Activated naive CD8-positive, alpha-beta T cell treated with anti-CD3 and anti-CD28 coated beads, Interleukin-2, amount 50 U/mL, for 24 hours (primary cell): ENCODE measurements around the gene FOSL1.
A peak's percentile ranks its signal among the peaks of the same experiment; 100 is the strongest.

Experiments
- ATAC-seq: fragments of 150-1000 bp; cut with Tn5 transposase; one replicate; pipeline ENCODE4 v1.10.0; 2021
- DNase-seq: peaks from one replicate; pipeline ENCODE4 v3.0.0; 2021
- H3K27ac Mint-ChIP-seq: one replicate; pipeline ENCODE4 v1.8.0; 2021; ENCODE audit warnings: mild to moderate bottlenecking, mixed read lengths
- H3K27me3 Mint-ChIP-seq: one replicate; pipeline ENCODE4 v1.8.0; 2021; ENCODE audit warnings: mixed read lengths
- H3K36me3 Mint-ChIP-seq: one replicate; pipeline ENCODE4 v1.8.0; 2021; ENCODE audit warnings: low read depth, mixed read lengths
- H3K4me1 Mint-ChIP-seq: one replicate; pipeline ENCODE4 v1.8.0; 2021; ENCODE audit warnings: mixed read lengths
- H3K4me3 Mint-ChIP-seq: one replicate; pipeline ENCODE4 v1.8.0; 2021; ENCODE audit warnings: mild to moderate bottlenecking, moderate library complexity, mixed read lengths
- H3K9me3 Mint-ChIP-seq: one replicate; pipeline ENCODE4 v1.8.0; 2021; ENCODE audit warnings: mixed read lengths

FOSL1 gene

DNA sequence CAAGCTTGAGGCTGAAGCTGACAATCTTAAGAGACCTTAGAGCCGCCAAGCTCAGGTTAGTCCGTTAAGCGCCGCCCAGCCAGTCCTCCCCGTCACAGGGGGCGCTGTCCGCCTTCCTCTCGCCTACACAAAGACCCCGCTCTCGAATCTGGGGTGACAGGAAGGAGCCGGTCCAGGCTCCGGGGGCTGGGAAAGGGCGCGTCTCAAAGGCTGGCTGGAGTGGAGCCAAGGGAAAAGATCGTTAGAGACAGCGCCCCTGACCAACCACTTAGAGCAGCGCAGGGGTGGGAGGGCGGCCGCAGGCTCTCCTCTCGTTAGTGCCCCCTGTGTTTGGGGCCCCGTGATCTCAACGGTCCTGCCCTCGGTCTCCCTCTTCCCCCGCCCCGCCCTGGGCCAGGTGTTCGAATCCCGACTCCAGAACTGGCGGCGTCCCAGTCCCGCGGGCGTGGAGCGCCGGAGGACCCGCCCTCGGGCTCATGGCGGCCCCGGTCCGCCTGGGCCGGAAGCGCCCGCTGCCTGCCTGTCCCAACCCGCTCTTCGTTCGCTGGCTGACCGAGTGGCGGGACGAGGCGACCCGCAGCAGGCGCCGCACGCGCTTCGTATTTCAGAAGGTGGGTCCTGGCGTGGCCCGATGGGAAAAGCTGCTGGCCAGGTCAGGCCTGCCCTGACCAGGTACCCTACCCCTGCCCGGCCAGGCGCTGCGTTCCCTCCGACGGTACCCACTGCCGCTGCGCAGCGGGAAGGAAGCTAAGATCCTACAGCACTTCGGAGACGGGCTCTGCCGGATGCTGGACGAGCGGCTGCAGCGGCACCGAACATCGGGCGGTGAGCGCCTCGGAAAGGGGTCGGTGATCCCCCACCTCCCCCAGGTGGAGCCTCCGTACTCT lies 39.7 kb downstream of the FOSL1 start, which contains the start of gene MUS81:
Gene MUS81 (plus strand): TSS at position 156 of the 887 bp plus-strand sequence. CDS start 321 bp downstream, at position 477.
- ATAC-seq (peak; percentile 48), DNase-seq (peak; percentile 98)
- H3K27me3 Mint-ChIP-seq: no peaks in the 10 kb centered on the region
- peaks cover 39% of the 10 kb centered on the region for H3K4me1 Mint-ChIP-seq
- H3K9me3 Mint-ChIP-seq: no peaks in the 10 kb centered on the region
- peak within 1 kb of the TSS; percentile 95 for H3K4me3 Mint-ChIP-seq
- peak within 1 kb of the TSS; percentile 94 for H3K27ac Mint-ChIP-seq
- peaks cover 31% of the 10 kb centered on the region for H3K36me3 Mint-ChIP-seq

DNA sequence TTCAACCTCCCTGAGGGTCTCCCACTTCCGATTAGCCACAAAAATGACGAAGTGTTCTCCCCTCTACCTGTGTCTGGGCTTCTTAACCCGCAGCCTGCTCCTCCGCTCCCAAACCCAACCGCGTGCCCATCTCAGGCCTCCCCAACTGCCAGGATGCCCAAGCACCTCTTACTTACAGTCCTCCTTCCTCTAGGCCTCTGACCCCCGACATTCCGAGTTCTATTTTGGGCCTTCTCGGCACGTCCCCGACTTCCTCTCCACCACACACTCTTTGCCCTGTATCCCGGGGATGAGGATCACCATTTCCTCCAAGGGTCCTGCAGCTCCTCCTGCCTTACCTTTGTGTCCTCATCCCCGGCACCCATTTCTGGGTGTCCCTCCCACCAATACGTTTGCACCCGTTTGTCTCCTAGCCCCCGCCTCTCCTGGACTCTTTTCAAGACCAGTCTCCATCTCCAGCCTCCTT lies 40.3 kb downstream of the FOSL1 start:
- Mint-ChIP-seq H3K9me3 (no peaks in the 10 kb centered on the region), H3K36me3 (peaks cover 34% of the 10 kb centered on the region), H3K27ac (peak overlapping the region; percentile 94), H3K4me1 (peaks cover 44% of the 10 kb centered on the region), H3K27me3 (no peaks in the 10 kb centered on the region), H3K4me3 (peak overlapping the region; percentile 95)
- ATAC-seq (no peak), DNase-seq (peak; percentile 57)

DNA sequence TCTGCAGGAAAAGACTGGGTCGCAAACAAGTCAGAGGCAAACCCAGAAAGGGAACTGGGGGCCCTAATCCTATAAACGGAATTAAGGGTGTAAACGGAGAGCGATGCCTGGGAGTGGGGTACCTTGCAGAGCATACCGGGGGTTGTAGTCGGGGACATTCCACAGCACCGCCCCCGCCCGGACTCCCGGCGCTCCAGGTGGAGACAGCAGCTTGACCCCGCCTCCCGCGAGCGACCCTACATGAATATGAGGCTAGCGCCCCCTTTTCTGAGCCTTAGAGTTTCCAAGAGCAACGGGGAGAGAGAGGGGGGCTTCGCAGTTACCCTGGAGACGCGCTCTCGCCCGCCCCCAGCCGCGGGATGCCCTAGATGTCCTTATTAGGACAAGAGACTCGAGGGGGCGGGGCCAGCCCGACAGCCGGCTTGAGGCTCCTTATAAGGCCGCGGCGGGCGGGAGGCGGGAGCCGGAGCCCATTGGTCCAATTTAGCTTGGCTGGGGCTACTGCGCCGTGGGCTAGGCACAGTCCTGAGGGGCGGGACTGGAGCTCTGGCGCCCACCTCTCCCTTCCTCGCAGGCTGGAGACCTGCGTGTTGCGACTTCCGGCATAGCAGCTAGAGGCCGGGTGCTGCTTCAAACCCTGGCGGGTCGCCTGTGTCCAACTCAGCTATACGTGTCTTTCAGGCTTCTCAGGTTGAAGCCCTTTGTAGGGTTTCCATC lies 40.9 kb downstream of the FOSL1 start:
- no peaks in the 10 kb centered on the region for H3K27me3 Mint-ChIP-seq
- H3K4me3 Mint-ChIP-seq: peak overlapping the region; percentile 95
- ATAC-seq (peak; percentile 75), DNase-seq (peak; percentile 98)
- peaks cover 40% of the 10 kb centered on the region for H3K36me3 Mint-ChIP-seq
- no peaks in the 10 kb centered on the region for H3K9me3 Mint-ChIP-seq
- H3K27ac Mint-ChIP-seq: peak overlapping the region; percentile 94
- H3K4me1 Mint-ChIP-seq: peaks cover 50% of the 10 kb centered on the region

DNA sequence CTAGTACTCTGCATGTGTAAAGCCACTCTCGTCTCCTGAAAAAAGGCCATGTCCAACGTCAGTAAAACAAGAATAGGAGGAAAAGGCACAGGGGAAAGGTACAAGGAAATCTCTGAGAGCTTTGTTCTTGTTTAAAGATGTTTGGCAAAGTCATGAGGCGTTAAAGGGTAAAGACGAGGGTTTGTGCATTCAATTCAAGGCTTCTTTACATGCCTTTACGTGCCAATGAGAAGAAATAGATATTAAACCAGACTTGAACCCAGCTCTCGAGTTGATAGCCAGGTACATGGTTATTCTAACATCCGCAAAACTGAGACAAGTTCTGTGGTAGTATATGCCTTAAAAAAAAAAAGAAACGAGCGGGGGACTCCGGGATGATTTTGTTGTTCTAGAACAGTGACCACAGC lies 41.5 kb downstream of the FOSL1 start:
- Mint-ChIP-seq H3K27ac (peak overlapping the region; percentile 94), H3K36me3 (peaks cover 45% of the 10 kb centered on the region)
- ATAC-seq: no peak

DNA sequence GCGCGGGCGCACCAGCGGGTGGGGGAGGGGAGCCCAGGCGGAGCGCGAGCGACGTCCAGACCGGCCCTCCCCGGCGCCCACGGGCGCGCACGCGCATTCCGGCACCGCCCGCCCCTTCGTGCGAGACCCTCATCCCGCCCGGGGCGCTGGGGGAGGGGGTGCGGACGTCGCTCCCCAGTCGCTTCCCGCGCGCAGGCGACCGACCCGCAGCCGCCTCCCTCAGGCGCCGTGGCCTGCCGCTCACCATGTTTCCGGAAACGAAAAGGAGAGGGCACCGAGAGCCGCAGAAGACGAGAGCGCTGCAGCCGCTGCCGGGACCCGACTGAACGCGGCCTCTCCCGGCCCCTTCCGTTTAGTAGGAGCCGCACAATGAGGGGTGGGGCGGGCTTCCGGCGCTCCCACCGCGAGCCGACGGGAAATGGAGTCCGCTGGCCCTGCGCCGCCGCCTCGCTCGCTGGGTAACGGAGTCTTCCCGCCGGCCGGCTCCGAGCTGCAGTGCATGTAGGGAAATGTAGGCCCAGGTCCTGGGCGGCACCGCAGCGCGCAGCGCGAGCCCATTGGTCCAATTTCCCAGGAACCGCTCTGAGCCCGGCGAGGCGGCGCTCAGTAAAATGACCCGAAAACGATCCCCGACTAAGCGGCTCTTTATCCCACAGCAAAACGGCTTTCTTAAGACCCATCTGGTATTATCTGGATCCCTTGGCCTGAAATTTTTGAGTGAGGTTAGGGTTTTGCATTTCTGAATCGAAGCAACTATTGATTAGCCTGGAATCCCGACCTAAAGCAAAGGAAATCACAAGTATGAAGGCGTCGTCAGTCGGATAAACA lies 42.1 kb downstream of the FOSL1 start, which contains the start of gene CFL1:
Gene CFL1 (minus strand): TSS at position 328 of the 828 bp plus-strand sequence. CDS start 81 bp downstream, at position 247.
- H3K4me1 Mint-ChIP-seq: peaks cover 52% of the 10 kb centered on the region

More for the DNA sequence above, 41.5 kb downstream of the FOSL1 start:
- Mint-ChIP-seq H3K27me3 (no peaks in the 10 kb centered on the region), H3K4me3 (peak overlapping the region; percentile 95), H3K4me1 (peaks cover 52% of the 10 kb centered on the region), H3K9me3 (no peaks in the 10 kb centered on the region)
- DNase-seq: no peak

DNA sequence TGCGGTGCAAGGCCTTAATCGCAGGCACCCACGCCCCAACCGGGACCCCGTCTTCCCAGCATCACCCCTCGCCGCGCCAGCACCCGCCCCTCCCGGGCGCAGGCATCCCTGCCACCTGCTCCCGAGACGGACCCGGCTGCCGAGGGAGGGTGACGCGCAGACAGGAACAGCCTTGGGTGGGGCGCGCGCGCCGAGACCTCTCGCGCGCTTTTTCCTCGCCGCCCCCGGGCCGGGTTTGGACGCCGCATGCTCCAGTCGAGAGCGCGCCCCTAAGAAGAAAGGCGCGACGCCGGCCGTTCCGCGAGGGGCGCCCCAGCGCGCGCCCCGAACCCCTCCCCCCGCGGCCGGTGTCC lies 42.7 kb downstream of the FOSL1 start:
- DNase-seq (no peak), ATAC-seq (no peak)
- Mint-ChIP-seq H3K36me3 (peaks cover 49% of the 10 kb centered on the region), H3K27ac (no peak overlapping the region), H3K4me3 (peak overlapping the region; percentile 97), H3K9me3 (no peaks in the 10 kb centered on the region), H3K4me1 (peaks cover 48% of the 10 kb centered on the region), H3K27me3 (no peaks in the 10 kb centered on the region)

More for the DNA sequence above, 42.1 kb downstream of the FOSL1 start, which contains the start of gene CFL1:
- peak within 1 kb of the TSS; percentile 94 for H3K27ac Mint-ChIP-seq
- DNase-seq (peak; percentile 97), ATAC-seq (peak; percentile 68)
- H3K36me3 Mint-ChIP-seq: peaks cover 51% of the 10 kb centered on the region
- H3K9me3 Mint-ChIP-seq: no peaks in the 10 kb centered on the region
- no peaks in the 10 kb centered on the region for H3K27me3 Mint-ChIP-seq
- H3K4me3 Mint-ChIP-seq: peak within 1 kb of the TSS; percentile 97

DNA sequence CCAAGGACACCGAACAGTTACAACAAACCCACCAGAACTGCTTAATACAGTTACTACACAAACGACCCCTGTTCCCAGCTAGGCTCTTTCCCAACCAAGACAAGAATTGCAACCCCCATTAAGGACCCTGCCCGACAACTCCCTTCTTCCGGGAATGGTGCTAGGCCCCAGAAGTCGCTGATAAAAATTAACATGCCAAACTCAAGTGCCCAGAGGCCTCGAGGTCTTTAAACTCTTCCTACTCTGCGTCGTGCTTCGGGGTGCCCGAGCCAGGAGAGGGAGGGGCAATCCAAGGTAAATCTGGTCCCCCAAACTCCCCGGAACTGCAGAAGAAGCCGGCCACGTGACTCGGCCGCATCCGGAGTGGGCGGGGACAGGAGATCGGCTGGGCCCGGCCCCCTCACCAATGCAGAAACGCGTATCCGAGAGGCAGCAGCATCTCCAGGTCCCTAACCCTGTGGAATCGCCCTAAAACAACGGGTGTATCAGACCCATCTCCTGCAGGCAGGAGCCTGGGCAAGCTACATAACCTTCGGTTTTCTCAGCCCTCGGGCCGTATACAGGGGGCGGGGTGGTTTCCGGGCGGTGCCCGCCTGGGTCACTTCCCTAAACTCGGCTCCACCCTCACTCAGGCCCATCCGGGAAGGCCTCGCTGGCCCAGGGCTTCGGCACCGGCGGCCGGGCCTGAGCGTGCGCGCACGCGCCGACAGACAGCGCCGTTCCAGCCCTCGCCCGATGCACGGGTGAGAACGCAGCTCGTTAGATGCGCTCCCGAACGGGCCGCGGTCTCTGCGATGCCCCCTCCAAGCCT lies 43.3 kb downstream of the FOSL1 start:
- Mint-ChIP-seq H3K9me3 (no peaks in the 10 kb centered on the region), H3K27me3 (no peaks in the 10 kb centered on the region), H3K27ac (peak overlapping the region; percentile 92), H3K4me1 (peaks cover 46% of the 10 kb centered on the region), H3K36me3 (peaks cover 54% of the 10 kb centered on the region), H3K4me3 (peak overlapping the region; percentile 97)
- DNase-seq (peak; percentile 88), ATAC-seq (peak; percentile 5)

DNA sequence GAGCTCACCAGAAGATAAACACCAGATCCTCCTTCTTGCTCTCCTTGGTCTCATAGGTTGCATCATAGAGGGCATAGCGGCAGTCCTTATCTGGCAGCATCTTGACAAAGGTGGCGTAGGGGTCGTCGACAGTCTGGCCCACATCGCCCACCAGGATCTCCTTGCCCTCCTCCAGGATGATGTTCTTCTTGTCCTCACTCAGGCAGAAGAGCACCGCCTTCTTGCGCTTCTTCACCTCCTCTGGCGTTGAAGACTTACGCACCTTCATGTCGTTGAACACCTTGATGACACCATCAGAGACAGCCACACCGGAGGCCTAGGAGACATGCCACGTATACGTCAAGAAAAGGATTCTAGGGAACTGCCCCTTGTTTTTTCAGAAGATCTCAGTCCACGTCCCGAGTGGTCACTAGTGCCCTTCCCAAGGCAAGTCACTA lies 44.2 kb downstream of the FOSL1 start:
- ATAC-seq: no peak
- H3K9me3 Mint-ChIP-seq: peaks cover 4% of the 10 kb centered on the region
- peaks cover 53% of the 10 kb centered on the region for H3K36me3 Mint-ChIP-seq
- peaks cover 38% of the 10 kb centered on the region for H3K4me1 Mint-ChIP-seq
- peak overlapping the region; percentile 97 for H3K4me3 Mint-ChIP-seq
- peak overlapping the region; percentile 92 for H3K27ac Mint-ChIP-seq
- no peak for DNase-seq
- no peaks in the 10 kb centered on the region for H3K27me3 Mint-ChIP-seq

DNA sequence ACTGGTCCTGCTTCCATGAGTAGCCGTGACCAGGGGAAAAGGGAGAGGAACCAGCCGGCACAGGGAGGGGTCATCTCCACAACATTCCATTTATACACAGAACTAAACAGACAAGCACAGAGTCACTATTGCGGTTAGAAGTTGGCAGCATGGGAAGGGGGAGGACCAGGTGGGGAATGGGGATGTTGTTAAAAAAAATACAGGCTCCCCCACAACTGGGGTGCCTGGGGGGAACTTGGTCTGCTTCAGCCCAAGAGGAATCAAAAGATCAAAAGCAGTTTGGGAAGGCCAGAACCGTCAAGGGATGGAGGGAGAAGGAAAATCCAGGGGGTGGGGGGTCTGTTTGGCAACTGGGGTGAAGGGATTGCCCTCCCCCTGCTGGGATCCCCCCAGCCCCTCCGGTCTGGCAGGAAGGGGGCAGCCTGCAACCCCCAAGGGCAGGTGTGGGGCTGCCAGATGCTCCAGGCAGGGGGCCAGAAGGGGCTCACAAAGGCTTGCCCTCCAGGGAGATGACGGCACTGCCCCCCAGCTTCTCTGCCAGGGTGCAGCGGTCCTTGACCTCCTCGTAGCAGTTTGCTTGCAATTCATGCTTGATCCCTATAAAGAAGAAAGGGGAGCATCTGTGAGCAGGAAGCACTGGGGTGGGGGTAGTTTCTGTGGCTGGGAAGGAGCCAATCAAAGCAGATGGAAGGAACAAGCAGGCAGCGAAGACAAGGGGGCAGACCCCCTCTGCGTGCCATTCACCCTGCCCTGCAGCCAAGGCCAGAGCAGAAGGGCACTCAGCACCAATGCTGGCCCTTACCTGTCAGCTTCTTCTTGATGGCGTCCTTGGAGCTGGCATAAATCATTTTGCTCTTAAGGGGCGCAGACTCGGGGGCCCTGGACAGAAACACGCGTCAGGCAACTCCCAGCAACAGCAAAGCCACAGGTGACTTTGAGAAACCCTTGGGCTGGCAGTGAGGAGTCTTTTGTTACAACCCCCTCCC lies 45.0 kb downstream of the FOSL1 start:
- peaks cover 52% of the 10 kb centered on the region for H3K36me3 Mint-ChIP-seq

DNA sequence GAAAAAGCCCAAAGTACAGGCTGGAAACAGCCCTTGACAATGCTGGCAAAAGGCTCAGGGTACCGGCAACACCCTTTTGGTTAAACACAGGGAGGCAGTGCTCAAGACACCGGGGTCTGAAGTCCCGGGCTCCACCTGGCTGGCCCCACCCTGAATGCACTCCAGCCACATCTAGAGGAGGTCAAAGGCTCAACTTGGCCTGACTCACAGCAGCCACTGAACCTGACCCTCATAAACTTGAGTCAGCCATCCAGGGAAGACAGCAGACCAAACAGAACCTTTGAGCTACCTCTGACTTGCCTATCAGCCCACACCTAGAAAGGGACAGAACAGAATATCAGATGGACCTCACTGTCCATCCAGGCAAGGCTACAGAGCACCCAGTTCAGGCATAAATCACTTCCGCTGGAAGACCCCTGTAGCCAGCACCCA lies 46.0 kb downstream of the FOSL1 start:
- Mint-ChIP-seq H3K27me3 (no peaks in the 10 kb centered on the region), H3K4me3 (peak overlapping the region; percentile 54), H3K36me3 (peaks cover 52% of the 10 kb centered on the region), H3K4me1 (peaks cover 32% of the 10 kb centered on the region), H3K27ac (peak overlapping the region; percentile 68), H3K9me3 (peaks cover 4% of the 10 kb centered on the region)
- ATAC-seq: no peak
- DNase-seq: no peak

More for the DNA sequence above, 45.0 kb downstream of the FOSL1 start:
- peaks cover 4% of the 10 kb centered on the region for H3K9me3 Mint-ChIP-seq
- ATAC-seq (no peak), DNase-seq (no peak)
- peak overlapping the region; percentile 97 for H3K4me3 Mint-ChIP-seq
- H3K27me3 Mint-ChIP-seq: no peaks in the 10 kb centered on the region
- peaks cover 36% of the 10 kb centered on the region for H3K4me1 Mint-ChIP-seq
- peak overlapping the region; percentile 92 for H3K27ac Mint-ChIP-seq

DNA sequence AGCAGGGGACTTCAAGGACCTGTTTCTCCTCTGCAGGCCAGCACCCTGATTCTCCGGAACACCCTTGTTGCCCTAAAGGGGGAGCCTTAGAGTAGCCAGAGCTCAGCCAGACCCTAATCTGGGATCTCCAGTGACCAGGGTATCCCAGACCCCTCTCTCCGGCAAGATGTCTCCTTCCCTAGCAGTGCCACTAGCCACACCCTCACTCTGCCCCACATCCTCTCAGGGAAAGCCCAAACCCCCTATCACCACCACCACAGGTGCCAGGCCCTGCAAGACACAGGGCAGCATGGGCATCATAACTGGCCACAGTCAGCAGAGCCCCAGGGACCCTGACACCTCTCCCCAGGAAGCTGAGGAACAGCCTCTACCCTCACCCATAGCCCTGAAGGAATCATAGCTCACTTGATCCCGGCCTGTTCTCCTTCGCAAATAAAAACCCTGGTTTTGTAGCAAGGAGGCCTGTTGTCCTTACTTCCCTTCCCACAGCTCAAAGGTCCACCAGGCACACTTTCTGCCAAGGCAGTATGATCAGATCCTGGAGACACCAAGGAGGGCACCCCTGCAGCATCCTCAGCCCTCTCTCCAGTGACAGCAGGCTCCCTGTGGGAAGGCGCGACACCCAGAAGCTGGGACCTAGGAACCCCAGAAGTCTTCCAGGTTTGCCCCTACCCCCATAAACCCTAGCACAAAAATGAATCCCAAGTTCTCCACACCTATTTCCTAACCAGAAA lies 46.8 kb downstream of the FOSL1 start:
- no peak overlapping the region for H3K27ac Mint-ChIP-seq

More for the DNA sequence above, 46.8 kb downstream of the FOSL1 start:
- H3K27me3 Mint-ChIP-seq: no peaks in the 10 kb centered on the region
- peak overlapping the region; percentile 4 for H3K4me3 Mint-ChIP-seq
- peaks cover 52% of the 10 kb centered on the region for H3K36me3 Mint-ChIP-seq
- peaks cover 28% of the 10 kb centered on the region for H3K4me1 Mint-ChIP-seq
- ATAC-seq (no peak), DNase-seq (no peak)
- peaks cover 4% of the 10 kb centered on the region for H3K9me3 Mint-ChIP-seq
